ENCODE results near the gene AFF4. TPM values are rescaled to one million over a fixed set of nuclear protein-coding genes. Genes with fewer than 3 reads are reported as not detected.

Gene AFF4
- total and polyA plus RNA-seq, 10 of the 15 experiments (the other 5 are each of a cell fraction or from before 2014, with no cell fraction given): 1.1 to 20.2 (median 10.4) TPM

DNA sequence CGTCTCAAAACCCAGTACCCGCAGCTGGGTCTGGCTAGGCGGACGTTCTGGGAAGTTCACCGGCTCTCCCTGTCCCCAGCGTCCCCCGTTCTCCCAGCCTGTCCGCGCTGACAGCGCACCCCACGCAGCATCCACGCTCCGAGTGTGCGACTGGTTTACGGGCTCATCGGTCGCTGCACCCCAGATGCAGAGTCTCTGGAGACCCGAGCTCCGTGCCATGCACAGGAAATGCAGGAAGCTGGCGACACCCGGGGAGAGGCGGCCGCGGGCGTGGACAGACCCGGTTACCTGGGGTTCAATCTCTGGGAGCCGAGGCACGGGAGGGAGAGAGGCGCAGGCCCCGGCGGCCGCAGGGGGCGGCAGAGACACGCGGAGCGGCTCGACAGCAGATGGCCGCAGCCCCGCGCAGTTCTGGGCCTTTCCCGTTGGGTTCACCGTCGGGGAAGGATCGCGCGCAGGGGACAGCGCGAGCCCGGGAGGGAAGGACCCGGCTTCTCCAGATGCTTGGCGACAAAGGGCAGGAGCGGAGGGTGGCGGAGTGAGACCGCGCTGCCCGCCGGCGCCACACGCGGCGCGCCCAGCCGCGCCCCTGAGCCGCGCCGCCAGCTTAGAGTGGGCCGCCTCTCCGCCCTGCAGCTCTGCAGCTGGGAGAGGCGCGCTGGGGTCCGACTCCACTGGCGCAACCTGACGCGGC is 133.5 kb downstream of the AFF4 start:
- peaks cover 0 to 2% of the 10 kb centered on the region in 2 experiments; a peak in 2 of 4 replicates for H3K27me3 ChIP-seq (replicated peaks in 1 of 2; ENCODE audit: control insufficient read depth in 2 of 2, insufficient read depth in 2 of 2, low read length in 1 of 2)
- intact Hi-C loops (cut with micrococcal nuclease; ENCODE audit: unreplicated experiment): loop anchor here (1.0 to 2.0 kb wide), 2 partner anchors 37 to 53 kb away; partner anchors contain the start of genes GDF9 and UQCRQ
- RAD21 ChIA-PET (ENCODE audit: unreplicated experiment): interaction anchor here (0.6 to 2.4 kb wide), 4 partner anchors 10 to 53 kb away, joined by 3 to 13 read pairs (median 4); partner anchors contain the start of gene SOWAHA
- 1% methylated on average over 75 of the region's 75 CpGs for WGBS (ENCODE audit: insufficient coverage, insufficient replicate concordance, low lambda C conversion rate, missing lambda C conversion rate)
- POLR2A ChIA-PET: interaction anchor here (0.9 to 1.1 kb wide), 2 partner anchors 36 to 37 kb away, joined by 3 read pairs; no protein-coding TSS in a partner anchor
- SMC1A ChIA-PET (ENCODE audit: uncharacterized antibody, unreplicated experiment): interaction anchor here (1.0 to 3.2 kb wide), 5 partner anchors 34 to 238 kb away, joined by 3 to 16 read pairs (median 4); partner anchors contain the start of genes AFF4, GDF9 and UQCRQ
- CTCF ChIA-PET: interaction anchor here (0.5 to 6.0 kb wide), 14 partner anchors 10 to 696 kb away, joined by 3 to 46 read pairs (median 3); partner anchors contain the start of genes GDF9 and UQCRQ
- H3K4me3 ChIP-seq: peak overlapping the region; percentile 59
- peak overlapping the region; percentile 94 for H2AFZ ChIP-seq (ENCODE audit: control insufficient read depth, low read depth, low read length)
- peak overlapping the region; percentile 48; the same call in 1 of the 2 replicates for H3K9ac ChIP-seq (ENCODE audit: control insufficient read depth, insufficient read depth, low read length)
- ATAC-seq (peak; percentile 90), DNase-seq (ENCODE audit: low read depth, low spot score) (no peak), FAIRE-seq (no peak)
- H3K4me2 ChIP-seq (ENCODE audit: control insufficient read depth, insufficient read depth): peak overlapping the region; percentile 79
- H3K27ac ChIP-seq (ENCODE audit: control insufficient read depth, insufficient read depth): peak overlapping the region; percentile 18; the same call in 1 of the 2 replicates
- H3K36me3 ChIP-seq (ENCODE audit: control insufficient read depth in 2 of 2, insufficient read depth in 2 of 2, low read length in 1 of 2): no peaks in the 10 kb centered on the region
- H3K9me3 ChIP-seq (replicated peaks; ENCODE audit: control insufficient read depth, insufficient read depth, low read length): no peaks in the 10 kb centered on the region
- no peaks in the 10 kb centered on the region; the same call in 1 of the 2 replicates for H3K4me1 ChIP-seq (ENCODE audit: control insufficient read depth, insufficient read depth, low read length)
- H4K20me1 ChIP-seq (ENCODE audit: control insufficient read depth, insufficient read depth): no peaks in the 10 kb centered on the region
- BruUV-seq (replicated peaks): no TSS peak
- no peaks in the 10 kb centered on the region for H3K79me2 ChIP-seq (ENCODE audit: control insufficient read depth, insufficient read depth, low read length)
- in situ Hi-C loops (cut with MboI): loop anchor here (10.0 kb wide), 1 partner anchor 305 kb away; no protein-coding TSS in a partner anchor
- TF ChIP-seq, protein P1, sequence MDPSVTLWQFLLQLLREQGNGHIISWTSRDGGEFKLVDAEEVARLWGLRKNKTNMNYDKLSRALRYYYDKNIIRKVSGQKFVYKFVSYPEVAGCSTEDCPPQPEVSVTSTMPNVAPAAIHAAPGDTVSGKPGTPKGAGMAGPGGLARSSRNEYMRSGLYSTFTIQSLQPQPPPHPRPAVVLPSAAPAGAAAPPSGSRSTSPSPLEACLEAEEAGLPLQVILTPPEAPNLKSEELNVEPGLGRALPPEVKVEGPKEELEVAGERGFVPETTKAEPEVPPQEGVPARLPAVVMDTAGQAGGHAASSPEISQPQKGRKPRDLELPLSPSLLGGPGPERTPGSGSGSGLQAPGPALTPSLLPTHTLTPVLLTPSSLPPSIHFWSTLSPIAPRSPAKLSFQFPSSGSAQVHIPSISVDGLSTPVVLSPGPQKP (IDR thresholded peaks at IDR 0.05; ENCODE audit: low read depth, low read length): no peak
- TF ChIP-seq BACH1 (IDR thresholded peaks at IDR 0.05; ENCODE audit: borderline replicate concordance) (peak; percentile 36; the same call in 1 of the 2 replicates), SMARCA5 (IDR thresholded peaks at IDR 0.05) (peak; percentile 98), PAX8 (IDR thresholded peaks at IDR 0.05) (no peak), POLR2A (IDR thresholded peaks at IDR 0.05; ENCODE audit: low read depth, low read length) (peak; percentile 67), HDGF (IDR thresholded peaks at IDR 0.05) (no peak), NR2C2 (IDR thresholded peaks at IDR 0.05; ENCODE audit: borderline replicate concordance, control insufficient read depth, insufficient read length, low read depth) (no peak), GABPA (IDR thresholded peaks at IDR 0.05; ENCODE audit: low read depth) (no peak), TCF3 (IDR thresholded peaks at IDR 0.05; ENCODE audit: borderline replicate concordance, insufficient read depth, low read depth, low read length) (peak; percentile 65; the same call in 1 of the 2 replicates), ASH2L (IDR thresholded peaks at IDR 0.05; ENCODE audit: borderline replicate concordance, low read depth) (no peak), KAT2A (conservative IDR thresholded peaks at IDR 0.05; ENCODE audit: control insufficient read depth, low read depth, low read length) (no peak), BHLHE40 (IDR thresholded peaks at IDR 0.05; ENCODE audit: borderline replicate concordance in 1 of 2, low read depth in 2 of 2, low read length in 1 of 2) (peak; percentile 74 to 88; a peak in 3 of 4 replicates), NR2F1 (conservative IDR thresholded peaks at IDR 0.05) (peak; percentile 27; the same call in 1 of the 2 replicates), RELA (IDR thresholded peaks at IDR 0.05; ENCODE audit: borderline replicate concordance, partially characterized antibody) (peak; percentile 17)
- TF ChIP-seq, protein P2, sequence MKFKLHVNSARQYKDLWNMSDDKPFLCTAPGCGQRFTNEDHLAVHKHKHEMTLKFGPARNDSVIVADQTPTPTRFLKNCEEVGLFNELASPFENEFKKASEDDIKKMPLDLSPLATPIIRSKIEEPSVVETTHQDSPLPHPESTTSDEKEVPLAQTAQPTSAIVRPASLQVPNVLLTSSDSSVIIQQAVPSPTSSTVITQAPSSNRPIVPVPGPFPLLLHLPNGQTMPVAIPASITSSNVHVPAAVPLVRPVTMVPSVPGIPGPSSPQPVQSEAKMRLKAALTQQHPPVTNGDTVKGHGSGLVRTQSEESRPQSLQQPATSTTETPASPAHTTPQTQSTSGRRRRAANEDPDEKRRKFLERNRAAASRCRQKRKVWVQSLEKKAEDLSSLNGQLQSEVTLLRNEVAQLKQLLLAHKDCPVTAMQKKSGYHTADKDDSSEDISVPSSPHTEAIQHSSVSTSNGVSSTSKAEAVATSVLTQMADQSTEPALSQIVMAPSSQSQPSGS (IDR thresholded peaks at IDR 0.05; ENCODE audit: low read length): no peak
- TF ChIP-seq, protein P3, sequence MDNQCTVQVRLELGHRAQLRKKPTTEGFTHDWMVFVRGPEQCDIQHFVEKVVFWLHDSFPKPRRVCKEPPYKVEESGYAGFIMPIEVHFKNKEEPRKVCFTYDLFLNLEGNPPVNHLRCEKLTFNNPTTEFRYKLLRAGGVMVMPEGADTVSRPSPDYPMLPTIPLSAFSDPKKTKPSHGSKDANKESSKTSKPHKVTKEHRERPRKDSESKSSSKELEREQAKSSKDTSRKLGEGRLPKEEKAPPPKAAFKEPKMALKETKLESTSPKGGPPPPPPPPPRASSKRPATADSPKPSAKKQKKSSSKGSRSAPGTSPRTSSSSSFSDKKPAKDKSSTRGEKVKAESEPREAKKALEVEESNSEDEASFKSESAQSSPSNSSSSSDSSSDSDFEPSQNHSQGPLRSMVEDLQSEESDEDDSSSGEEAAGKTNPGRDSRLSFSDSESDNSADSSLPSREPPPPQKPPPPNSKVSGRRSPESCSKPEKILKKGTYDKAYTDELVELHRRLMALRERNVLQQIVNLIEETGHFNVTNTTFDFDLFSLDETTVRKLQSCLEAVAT (IDR thresholded peaks at IDR 0.05): no peak
- TF ChIP-seq, protein P4, sequence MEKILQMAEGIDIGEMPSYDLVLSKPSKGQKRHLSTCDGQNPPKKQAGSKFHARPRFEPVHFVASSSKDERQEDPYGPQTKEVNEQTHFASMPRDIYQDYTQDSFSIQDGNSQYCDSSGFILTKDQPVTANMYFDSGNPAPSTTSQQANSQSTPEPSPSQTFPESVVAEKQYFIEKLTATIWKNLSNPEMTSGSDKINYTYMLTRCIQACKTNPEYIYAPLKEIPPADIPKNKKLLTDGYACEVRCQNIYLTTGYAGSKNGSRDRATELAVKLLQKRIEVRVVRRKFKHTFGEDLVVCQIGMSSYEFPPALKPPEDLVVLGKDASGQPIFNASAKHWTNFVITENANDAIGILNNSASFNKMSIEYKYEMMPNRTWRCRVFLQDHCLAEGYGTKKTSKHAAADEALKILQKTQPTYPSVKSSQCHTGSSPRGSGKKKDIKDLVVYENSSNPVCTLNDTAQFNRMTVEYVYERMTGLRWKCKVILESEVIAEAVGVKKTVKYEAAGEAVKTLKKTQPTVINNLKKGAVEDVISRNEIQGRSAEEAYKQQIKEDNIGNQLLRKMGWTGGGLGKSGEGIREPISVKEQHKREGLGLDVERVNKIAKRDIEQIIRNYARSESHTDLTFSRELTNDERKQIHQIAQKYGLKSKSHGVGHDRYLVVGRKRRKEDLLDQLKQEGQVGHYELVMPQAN (conservative IDR thresholded peaks at IDR 0.05): peak; percentile 79
